WTC11 (cell line): ENCODE data around the gene SNX3. TPM values are rescaled to one million over a fixed set of nuclear protein-coding genes. Genes with fewer than 3 reads are reported as not detected.
"Not testable (repeated sequence)": the region's sequence is repeated elsewhere in the genome, so short reads cannot be mapped to it uniquely, and the experiment has no call there.

Experiments
- ATAC-seq: fragments of 200-7000 bp; cut with Tn5 transposase; 2 replicates; pipeline ENCODE4 v1.10.0; 2021; ENCODE audit warnings: mild to moderate bottlenecking, moderate library complexity
- CTCF ChIA-PET: fragments of 300-600 bp; sonication (Branson Sonifier 250); formaldehyde crosslinking; loops from one replicate; lab custom pipeline; 2021; ENCODE audit warnings: antibody characterized with exemption; lab: Charles Lee
- POLR2A ChIA-PET: fragments of 350-600 bp; sonication (Branson Sonifier 250); formaldehyde crosslinking; loops from one replicate; lab custom pipeline; 2021; ENCODE audit warnings: antibody characterized with exemption; lab: Charles Lee
- DNase-seq: peaks from one replicate; pipeline ENCODE4 v3.0.0; 2021; ENCODE audit warnings: low spot score
- H3K27ac Mint-ChIP-seq: 2 replicates; pipeline ENCODE4 v1.8.0; 2021; ENCODE audit warnings: mixed read lengths
- H3K27me3 Mint-ChIP-seq: 2 replicates; pipeline ENCODE4 v1.8.0; 2021; ENCODE audit warnings: low read depth, mild to moderate bottlenecking, moderate library complexity, mixed read lengths
- H3K36me3 Mint-ChIP-seq: 2 replicates; pipeline ENCODE4 v1.8.0; 2021; ENCODE audit warnings: mixed read lengths
- H3K4me1 Mint-ChIP-seq: 2 replicates; pipeline ENCODE4 v1.8.0; 2022; ENCODE audit warnings: mixed read lengths
- H3K4me3 Mint-ChIP-seq: 2 replicates; pipeline ENCODE4 v1.8.0; 2021; ENCODE audit warnings: mild to moderate bottlenecking, moderate library complexity, mixed read lengths
- H3K9me3 Mint-ChIP-seq: 2 replicates; pipeline ENCODE4 v1.8.0; 2021; ENCODE audit warnings: mixed read lengths
- ATF1 ChIP-seq: sonication (generic); formaldehyde crosslinking; IDR thresholded peaks from 2 replicates; pipeline ENCODE4 v1.8.1; 2023; ENCODE audit warnings: mild to moderate bottlenecking, moderate library complexity, missing genetic modification reagents
- CREM ChIP-seq: sonication (generic); formaldehyde crosslinking; IDR thresholded peaks from 2 replicates; pipeline ENCODE4 v1.8.1; 2022; ENCODE audit warnings: mild to moderate bottlenecking, missing genetic modification reagents, moderate library complexity
- E2F4 ChIP-seq: sonication (generic); formaldehyde crosslinking; IDR thresholded peaks from 2 replicates; pipeline ENCODE4 v1.8.1; 2022; ENCODE audit warnings: low read depth, mild to moderate bottlenecking, moderate library complexity, missing genetic modification reagents, borderline replicate concordance
- ETV6 ChIP-seq: sonication (generic); formaldehyde crosslinking; IDR thresholded peaks from 2 replicates; pipeline ENCODE4 v1.8.1; 2022; ENCODE audit warnings: mild to moderate bottlenecking, missing genetic modification reagents
- FOXJ3 ChIP-seq: sonication (generic); formaldehyde crosslinking; IDR thresholded peaks from 2 replicates; pipeline ENCODE4 v1.9.0; 2021; ENCODE audit warnings: missing genetic modification reagents, mild to moderate bottlenecking, borderline replicate concordance
- HMGXB4 ChIP-seq: sonication (generic); formaldehyde crosslinking; IDR thresholded peaks from 2 replicates; pipeline ENCODE4 v1.8.1; 2023; ENCODE audit warnings: mild to moderate bottlenecking, moderate library complexity, missing genetic modification reagents
- IRF1 ChIP-seq: sonication (generic); formaldehyde crosslinking; IDR thresholded peaks from 2 replicates; pipeline ENCODE4 v1.8.0; 2023; ENCODE audit warnings: missing genetic modification reagents
- KAT7 ChIP-seq: sonication (generic); formaldehyde crosslinking; IDR thresholded peaks from 2 replicates; pipeline ENCODE4 v1.8.1; 2023; ENCODE audit warnings: missing genetic modification reagents, mild to moderate bottlenecking, borderline replicate concordance
- MYBL2 ChIP-seq: sonication (generic); formaldehyde crosslinking; IDR thresholded peaks from 2 replicates; pipeline ENCODE4 v1.8.1; 2023; ENCODE audit warnings: mild to moderate bottlenecking, moderate library complexity, missing genetic modification reagents
- ZNF219 ChIP-seq: sonication (generic); formaldehyde crosslinking; IDR thresholded peaks from 2 replicates; pipeline ENCODE4 v1.8.0; 2023; ENCODE audit warnings: missing genetic modification reagents, mild to moderate bottlenecking, borderline replicate concordance
- ZNF425 ChIP-seq: fragments of 250-450 bp; sonication (Bioruptor Pico); conservative IDR thresholded peaks from 2 replicates; pipeline ENCODE4 v1.9.0; 2021; ENCODE audit warnings: mild to moderate bottlenecking
- ZNF671 ChIP-seq: fragments of 250-450 bp; sonication (Bioruptor Pico); IDR thresholded peaks from 2 replicates; pipeline ENCODE4 v1.8.0; 2021; ENCODE audit warnings: mild to moderate bottlenecking
- total RNA-seq: library from RNA; stranded (reverse); gene quantifications from 3 replicates; pipeline ENCODE4 v1.2.3, GENCODE V29; 2021
- TF ChIP-seq, protein P1 (sequence below): sonication (generic); formaldehyde crosslinking; IDR thresholded peaks from 2 replicates; pipeline ENCODE4 v1.8.1; 2022; ENCODE audit warnings: missing genetic modification reagents, borderline replicate concordance
- TF ChIP-seq, protein P2 (sequence below): sonication (generic); formaldehyde crosslinking; IDR thresholded peaks from 2 replicates; pipeline ENCODE4 v1.8.1; 2023; ENCODE audit warnings: mild to moderate bottlenecking, missing genetic modification reagents
- TF ChIP-seq, protein P3 (sequence below): sonication (generic); formaldehyde crosslinking; IDR thresholded peaks from 2 replicates; pipeline ENCODE4 v1.8.1; 2023; ENCODE audit warnings: mild to moderate bottlenecking, missing genetic modification reagents, moderate library complexity

SNX3 gene
- total RNA-seq, 1 experiment from 2014 or later = 66.1 TPM

DNA sequence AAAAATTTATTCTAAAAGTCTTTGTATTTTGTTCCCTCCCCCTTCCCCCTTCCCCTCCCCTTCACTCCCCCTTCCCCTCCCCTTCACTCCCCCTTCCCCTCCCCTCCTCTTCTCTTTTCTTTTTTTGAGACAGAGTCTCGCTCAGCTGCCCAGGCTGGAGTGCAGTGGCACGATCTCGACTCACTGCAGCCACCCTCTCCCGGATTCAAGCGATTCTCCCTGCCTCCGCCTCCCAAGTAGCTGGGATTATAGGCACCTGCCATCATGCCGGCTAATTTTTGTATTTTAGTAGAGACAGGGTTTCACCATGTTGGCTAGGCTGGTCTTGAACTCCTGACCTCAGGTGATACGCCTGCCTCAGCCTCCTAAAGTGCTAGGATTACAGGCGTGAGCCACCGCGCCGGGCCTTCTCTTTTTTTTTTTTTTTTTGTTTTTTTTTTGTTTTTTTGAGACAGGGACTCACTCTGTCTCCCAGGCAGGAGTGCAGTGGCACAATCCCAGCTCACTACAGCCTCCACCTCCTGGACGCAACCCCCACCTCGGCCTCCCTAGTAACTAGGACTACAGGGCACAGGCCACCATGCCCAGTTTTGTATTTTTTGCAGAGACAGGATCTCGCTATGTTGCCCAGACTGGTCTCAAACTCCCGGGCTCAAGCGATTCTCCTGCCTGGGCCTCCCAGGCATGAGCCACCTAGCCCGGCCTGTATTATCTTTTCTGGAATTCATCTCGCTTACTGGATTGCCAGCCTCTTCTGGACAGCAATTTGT, 32.9 kb upstream of the SNX3 start (continued):
- TF ChIP-seq, protein P1, sequence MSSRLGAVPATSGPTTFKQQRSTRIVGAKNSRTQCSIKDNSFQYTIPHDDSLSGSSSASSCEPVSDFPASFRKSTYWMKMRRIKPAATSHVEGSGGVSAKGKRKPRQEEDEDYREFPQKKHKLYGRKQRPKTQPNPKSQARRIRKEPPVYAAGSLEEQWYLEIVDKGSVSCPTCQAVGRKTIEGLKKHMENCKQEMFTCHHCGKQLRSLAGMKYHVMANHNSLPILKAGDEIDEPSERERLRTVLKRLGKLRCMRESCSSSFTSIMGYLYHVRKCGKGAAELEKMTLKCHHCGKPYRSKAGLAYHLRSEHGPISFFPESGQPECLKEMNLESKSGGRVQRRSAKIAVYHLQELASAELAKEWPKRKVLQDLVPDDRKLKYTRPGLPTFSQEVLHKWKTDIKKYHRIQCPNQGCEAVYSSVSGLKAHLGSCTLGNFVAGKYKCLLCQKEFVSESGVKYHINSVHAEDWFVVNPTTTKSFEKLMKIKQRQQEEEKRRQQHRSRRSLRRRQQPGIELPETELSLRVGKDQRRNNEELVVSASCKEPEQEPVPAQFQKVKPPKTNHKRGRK (CRISPR knock-in tag) = no peak
- TF ChIP-seq ATF1 (CRISPR knock-in tag) = no peak

DNA sequence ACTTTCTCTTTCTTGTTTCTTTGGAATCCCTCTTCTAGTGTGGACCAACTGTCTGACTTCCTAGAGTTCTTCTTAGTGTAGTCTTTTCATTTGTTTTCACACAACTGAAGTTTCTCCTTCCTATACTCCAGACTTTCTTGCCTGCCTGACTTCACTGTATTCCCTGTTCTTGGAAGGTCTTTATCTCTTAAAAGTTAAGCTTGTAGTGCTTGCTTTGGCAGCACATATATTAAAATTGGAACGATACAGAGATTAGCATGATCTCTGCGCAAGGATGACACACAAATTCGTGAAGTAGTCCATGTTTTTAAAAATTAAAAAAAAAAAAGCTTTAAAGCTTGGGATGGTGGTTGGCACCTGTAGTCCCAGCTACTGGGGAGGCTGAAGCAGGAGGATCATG, 31.7 kb upstream of the SNX3 start:
- DNase-seq, H3K27ac Mint-ChIP-seq, ATAC-seq, POLR2A ChIA-PET, H3K4me1 Mint-ChIP-seq, H3K36me3 Mint-ChIP-seq, H3K4me3 Mint-ChIP-seq, H3K9me3 Mint-ChIP-seq, H3K27me3 Mint-ChIP-seq, CTCF ChIA-PET: not testable (repeated sequence)

DNA sequence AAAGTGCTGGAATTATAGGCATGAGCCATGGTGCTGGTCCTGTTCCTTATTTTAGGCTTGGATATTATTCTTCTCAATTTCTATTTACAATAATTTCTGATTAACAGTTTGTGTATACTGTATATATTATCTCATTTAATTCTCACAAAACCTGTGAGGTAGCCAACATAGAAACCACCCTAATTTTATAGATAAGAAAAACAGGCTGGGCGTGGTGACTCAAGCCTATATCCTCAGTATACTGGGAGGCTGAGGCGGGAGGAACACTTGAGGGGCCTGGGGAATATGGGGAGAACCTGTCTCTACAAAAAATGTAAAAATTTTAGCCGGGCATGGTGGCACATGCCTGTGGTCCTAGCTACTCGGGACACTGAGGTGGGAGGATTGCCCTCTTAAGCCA, 30.3 kb upstream of the SNX3 start:
- no peaks in the 10 kb centered on the region for H3K9me3 Mint-ChIP-seq
- ChIA-PET POLR2A (no interaction called here), CTCF (no interaction called here)
- DNase-seq (no peak), ATAC-seq (no peak)
- H3K4me1 Mint-ChIP-seq = peaks cover 6% of the 10 kb centered on the region
- H3K27me3 Mint-ChIP-seq = no peaks in the 10 kb centered on the region; the same call in 1 of the 2 replicates
- no peak for TF ChIP-seq FOXJ3 (CRISPR knock-in tag)
- TF ChIP-seq ETV6 = no peak
- TF ChIP-seq ZNF219 (CRISPR knock-in tag) = no peak
- no peak for TF ChIP-seq ZNF425 (CRISPR knock-in tag)
- TF ChIP-seq, protein P2, sequence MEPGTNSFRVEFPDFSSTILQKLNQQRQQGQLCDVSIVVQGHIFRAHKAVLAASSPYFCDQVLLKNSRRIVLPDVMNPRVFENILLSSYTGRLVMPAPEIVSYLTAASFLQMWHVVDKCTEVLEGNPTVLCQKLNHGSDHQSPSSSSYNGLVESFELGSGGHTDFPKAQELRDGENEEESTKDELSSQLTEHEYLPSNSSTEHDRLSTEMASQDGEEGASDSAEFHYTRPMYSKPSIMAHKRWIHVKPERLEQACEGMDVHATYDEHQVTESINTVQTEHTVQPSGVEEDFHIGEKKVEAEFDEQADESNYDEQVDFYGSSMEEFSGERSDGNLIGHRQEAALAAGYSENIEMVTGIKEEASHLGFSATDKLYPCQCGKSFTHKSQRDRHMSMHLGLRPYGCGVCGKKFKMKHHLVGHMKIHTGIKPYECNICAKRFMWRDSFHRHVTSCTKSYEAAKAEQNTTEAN (CRISPR knock-in tag) = no peak
- TF ChIP-seq, protein P3, sequence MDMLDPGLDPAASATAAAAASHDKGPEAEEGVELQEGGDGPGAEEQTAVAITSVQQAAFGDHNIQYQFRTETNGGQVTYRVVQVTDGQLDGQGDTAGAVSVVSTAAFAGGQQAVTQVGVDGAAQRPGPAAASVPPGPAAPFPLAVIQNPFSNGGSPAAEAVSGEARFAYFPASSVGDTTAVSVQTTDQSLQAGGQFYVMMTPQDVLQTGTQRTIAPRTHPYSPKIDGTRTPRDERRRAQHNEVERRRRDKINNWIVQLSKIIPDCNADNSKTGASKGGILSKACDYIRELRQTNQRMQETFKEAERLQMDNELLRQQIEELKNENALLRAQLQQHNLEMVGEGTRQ (CRISPR knock-in tag) = no peak
- no peak for TF ChIP-seq MYBL2 (CRISPR knock-in tag)
- TF ChIP-seq KAT7 (CRISPR knock-in tag) = no peak
- TF ChIP-seq HMGXB4 (CRISPR knock-in tag) = no peak
- no peak for TF ChIP-seq CREM (CRISPR knock-in tag)
- no peak for TF ChIP-seq IRF1
- no peak for TF ChIP-seq E2F4 (CRISPR knock-in tag)
- TF ChIP-seq ZNF671 = no peak
- no peaks in the 10 kb centered on the region for H3K36me3 Mint-ChIP-seq
- H3K27ac Mint-ChIP-seq = no peak overlapping the region
- H3K4me3 Mint-ChIP-seq = no peak overlapping the region
